HAP-1 (cell line): Measurements from ENCODE around the gene COL26A1.
A peak's percentile ranks its signal among the peaks of the same experiment; 100 is the strongest.

Experiments used
- DNase-seq, 2 experiments: peaks; one replicate each; pipeline ENCODE4 v3.0.0-alpha.2; 2016 to 2020; ENCODE audit warnings: low spot score in 2 of 2
- H3K27me3 ChIP-seq: fragments of 250-450 bp; sonication (Bioruptor Pico); 2 replicates; pipeline ENCODE4 v1.5.1; 2020; ENCODE audit warnings: low read depth, mild to moderate bottlenecking, moderate library complexity
- H3K36me3 ChIP-seq: fragments of 250-450 bp; sonication (Bioruptor Pico); replicated peaks from 2 replicates; pipeline ENCODE4 v1.5.1; 2020; ENCODE audit warnings: mild to moderate bottlenecking
- H3K4me1 ChIP-seq: fragments of 250-450 bp; sonication (Bioruptor Pico); 2 replicates; pipeline ENCODE4 v1.5.1; 2020; ENCODE audit warnings: mild to moderate bottlenecking
- H3K4me3 ChIP-seq: fragments of 250-450 bp; sonication (Bioruptor Pico); 2 replicates; pipeline ENCODE4 v1.5.1; 2020; ENCODE audit warnings: mild to moderate bottlenecking, moderate library complexity
- H3K9me3 ChIP-seq: fragments of 250-450 bp; sonication (Bioruptor Pico); 2 replicates; pipeline ENCODE4 v1.5.1; 2020; ENCODE audit warnings: mild to moderate bottlenecking, moderate library complexity
- in situ Hi-C: fragments of 300-500 bp; cut with MboI; formaldehyde crosslinking; loops from 3 replicates; pipeline ENCODE4 v1.14.3; 2020; ENCODE audit warnings: low sequenced_read_pairs, inconsistent platforms, mixed read lengths

COL26A1 gene

DNA sequence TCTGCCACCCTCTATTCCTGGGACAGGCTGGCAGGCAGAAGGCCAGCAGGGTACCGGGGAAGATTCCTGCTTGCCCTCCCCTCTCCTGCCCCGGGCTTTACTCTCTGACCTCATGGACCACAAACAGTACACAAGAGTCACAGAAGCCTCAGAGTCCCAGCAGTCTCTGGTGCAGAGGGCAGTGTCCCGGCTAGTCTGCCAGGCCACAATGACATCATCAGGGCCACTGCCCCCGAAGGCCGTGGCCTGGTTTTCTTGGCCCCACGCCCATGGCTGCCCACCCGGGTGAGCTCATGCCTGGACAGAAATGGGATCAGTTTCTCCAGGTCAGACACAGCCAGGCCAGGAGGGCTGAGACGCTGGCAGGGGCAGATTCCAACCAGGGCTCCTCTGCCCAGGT, 174.5 kb downstream of the COL26A1 start:
- in situ Hi-C loops, result no loop called here

DNA sequence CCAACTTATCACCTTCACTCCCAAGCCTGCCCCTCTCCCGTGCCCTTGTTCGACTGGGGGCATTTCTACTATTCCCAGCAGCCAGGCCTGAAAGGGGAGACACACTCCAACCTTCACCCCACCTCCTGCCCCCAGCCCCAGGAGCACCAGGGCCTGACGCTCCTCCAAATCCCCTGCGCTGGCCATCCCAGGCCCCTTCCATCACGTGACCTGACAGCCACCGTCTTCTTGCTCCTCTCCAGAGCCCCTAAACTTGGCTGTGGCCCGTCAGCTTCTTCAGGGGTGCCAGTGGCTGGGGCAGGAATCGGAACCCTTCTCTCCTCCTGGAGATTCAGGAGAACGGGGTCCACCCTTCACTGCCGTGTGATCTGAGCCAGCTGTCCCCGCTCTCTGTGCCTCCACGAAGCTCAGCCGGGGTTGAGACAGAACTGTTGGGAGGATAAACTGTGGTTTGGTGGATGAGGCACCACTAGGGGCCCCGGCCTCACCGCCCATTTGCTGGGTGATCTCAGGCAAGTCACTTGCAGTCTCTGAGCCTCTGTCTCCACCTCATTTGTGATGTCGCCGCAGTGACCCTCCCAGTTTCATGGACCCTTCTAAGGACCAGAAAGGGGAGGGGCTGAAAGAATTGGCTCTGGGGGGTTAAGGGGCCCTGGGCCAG, 175.4 kb downstream of the COL26A1 start:
- Histone ChIP-seq H3K36me3 (no peaks in the 10 kb centered on the region), H3K4me3 (no peak overlapping the region), H3K4me1 (no peaks in the 10 kb centered on the region), H3K27me3 (no peaks in the 10 kb centered on the region), H3K9me3 (no peaks in the 10 kb centered on the region)
- in situ Hi-C loops, result no loop called here
- DNase-seq, result no peak

More for the DNA sequence above, 174.5 kb downstream of the COL26A1 start:
- H3K4me1 ChIP-seq, result no peaks in the 10 kb centered on the region
- H3K9me3 ChIP-seq, result no peaks in the 10 kb centered on the region
- H3K4me3 ChIP-seq, result no peak overlapping the region
- no peaks in the 10 kb centered on the region for H3K27me3 ChIP-seq
- no peaks in the 10 kb centered on the region for H3K36me3 ChIP-seq
- DNase-seq, result no peak

DNA sequence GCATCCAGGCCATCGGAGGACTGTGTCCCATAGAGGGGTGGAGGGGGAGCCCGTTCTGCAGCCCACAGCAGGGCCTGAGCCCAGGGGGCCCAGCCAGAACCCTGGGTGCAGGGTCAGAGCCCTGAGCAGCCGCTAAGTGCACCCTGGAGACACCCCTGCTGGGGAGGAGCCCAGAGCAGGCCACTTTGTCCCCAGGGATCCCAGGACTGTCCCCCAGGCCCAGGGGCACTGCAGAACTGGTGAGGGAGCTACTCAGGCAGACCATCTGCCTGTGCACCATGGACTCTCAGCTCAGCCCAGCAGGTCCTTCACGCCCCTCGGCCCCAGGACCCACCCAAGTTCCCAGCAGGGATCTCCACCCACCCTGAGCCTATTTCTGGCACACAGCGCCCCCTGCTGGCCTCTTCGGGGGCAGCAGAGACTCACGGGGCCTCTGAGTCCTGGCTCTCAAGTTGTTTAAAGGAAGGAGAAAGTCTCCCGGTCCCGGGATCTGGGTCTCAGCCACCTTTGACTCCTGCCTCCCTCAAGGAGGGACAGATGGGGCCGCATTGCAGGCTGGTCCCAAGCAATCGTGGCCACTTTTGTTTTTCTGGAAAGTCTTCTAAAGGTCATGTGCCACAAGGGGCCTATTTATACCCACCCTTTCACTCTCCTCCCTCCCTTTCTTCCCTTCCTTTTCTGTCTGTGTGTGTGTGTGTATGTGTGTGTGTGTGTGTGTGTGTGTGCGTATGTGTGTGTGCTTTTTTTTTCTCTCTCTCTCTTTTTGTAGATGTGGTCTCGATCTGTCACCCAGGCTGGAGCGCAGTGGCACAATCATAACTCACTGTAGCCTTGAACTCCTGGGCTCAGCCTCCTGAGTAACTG, 176.2 kb downstream of the COL26A1 start:
- Histone ChIP-seq H3K9me3 (no peaks in the 10 kb centered on the region), H3K4me3 (no peak overlapping the region), H3K36me3 (no peaks in the 10 kb centered on the region), H3K27me3 (no peaks in the 10 kb centered on the region), H3K4me1 (no peaks in the 10 kb centered on the region)
- in situ Hi-C loops, result no loop called here
- peak; percentile 33 to 83 for DNase-seq

DNA sequence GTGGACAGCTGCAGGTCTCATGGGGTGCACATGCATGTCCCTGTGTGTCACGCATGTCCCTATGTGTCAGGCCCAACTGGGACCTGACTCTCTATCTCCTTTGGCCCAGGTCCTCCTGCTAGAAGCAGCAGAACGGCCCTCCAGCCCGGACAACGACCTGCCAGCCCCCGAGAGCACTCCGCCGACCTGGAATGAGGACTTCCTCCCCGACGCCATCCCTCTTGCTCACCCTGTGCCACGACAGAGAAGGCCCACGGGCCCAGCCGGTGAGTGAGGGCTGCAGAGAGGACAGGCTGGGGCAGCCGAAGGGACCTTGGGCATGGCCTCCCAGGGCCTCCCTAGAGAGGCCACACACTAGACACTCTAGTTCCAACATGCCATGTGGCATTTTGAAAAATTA, 177.1 kb downstream of the COL26A1 start:
- Histone ChIP-seq H3K4me3 (no peak overlapping the region), H3K9me3 (no peaks in the 10 kb centered on the region), H3K4me1 (no peaks in the 10 kb centered on the region), H3K27me3 (no peaks in the 10 kb centered on the region), H3K36me3 (no peaks in the 10 kb centered on the region)
- DNase-seq, result no peak
- in situ Hi-C loops, result loop anchor here (5.0 kb wide), 1 partner anchor 733 kb away; no protein-coding TSS in a partner anchor

DNA sequence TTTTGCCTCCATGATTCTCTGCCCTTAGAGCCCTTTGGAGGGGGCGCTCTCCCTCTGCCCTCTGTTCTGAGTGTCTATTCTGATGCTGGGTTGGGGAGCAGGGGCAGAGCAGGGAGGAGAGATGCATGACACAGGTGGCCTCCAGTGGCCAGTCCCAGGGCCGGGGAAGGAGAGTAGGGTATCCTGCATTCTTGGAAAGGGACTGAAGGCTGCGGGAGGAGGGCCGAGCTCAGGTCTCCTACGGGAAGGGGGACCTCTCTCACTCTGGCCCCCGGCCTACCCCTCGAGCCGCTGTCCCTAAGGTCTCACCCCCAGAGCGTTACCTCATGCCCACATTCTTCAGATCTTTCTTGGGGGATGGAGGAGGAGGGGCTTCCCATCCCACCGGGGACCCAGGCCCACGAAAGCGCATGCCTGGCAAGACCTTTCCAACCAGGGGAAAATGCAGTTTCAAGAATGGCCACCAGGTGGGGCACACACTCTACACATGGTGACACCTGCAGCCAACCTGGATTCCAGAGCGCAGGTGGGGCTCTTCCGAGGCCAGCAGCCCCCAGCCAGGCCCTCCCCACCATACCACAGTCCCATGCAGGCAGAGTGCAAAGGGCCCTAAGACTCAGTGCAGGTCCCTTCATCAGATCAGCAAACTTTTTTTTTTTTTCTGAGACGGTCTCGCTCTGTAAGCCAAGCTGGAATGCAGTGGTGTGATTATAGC, 180.0 kb downstream of the COL26A1 start:
- H3K9me3 ChIP-seq, result no peaks in the 10 kb centered on the region
- no peak overlapping the region for H3K4me3 ChIP-seq
- peak; percentile 30 to 87 for DNase-seq
- in situ Hi-C loops, result loop anchor here (5.0 kb wide), 1 partner anchor 730 kb away; no protein-coding TSS in a partner anchor
- H3K36me3 ChIP-seq, result no peaks in the 10 kb centered on the region; the same call in 1 of the 2 replicates
- H3K4me1 ChIP-seq, result no peaks in the 10 kb centered on the region
- H3K27me3 ChIP-seq, result no peaks in the 10 kb centered on the region

DNA sequence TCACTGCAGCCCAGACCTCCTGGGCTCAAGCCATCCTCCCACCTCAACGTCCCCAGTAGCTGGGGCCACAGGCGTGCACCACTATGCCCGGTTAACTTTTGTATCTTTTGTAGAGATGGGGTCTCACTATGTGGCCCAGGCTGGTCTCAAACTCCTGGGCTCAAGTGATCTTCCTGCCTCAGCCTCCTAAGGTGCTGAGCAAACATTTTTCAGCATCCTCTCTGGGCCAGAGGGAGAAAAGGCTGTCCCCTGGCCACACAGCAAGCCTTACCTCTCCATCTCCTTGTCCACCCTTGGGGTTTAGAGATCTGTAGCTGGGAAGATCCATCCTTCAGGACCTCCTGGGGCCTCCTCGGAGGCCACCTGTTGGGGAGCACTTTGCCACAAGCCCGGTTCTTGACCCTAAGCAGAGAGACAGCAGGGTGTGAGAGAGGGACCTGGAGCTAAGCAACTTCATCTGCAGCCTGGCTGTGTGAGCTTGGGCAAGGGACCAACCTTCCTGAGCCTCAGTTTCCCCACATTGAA, 180.6 kb downstream of the COL26A1 start:
- H3K4me1 ChIP-seq, result no peaks in the 10 kb centered on the region
- H3K27me3 ChIP-seq, result no peaks in the 10 kb centered on the region
- H3K9me3 ChIP-seq, result no peaks in the 10 kb centered on the region
- no peak for DNase-seq
- H3K4me3 ChIP-seq, result no peak overlapping the region
- in situ Hi-C loops, result loop anchor here (5.0 kb wide), 1 partner anchor 729 kb away; no protein-coding TSS in a partner anchor
- no peaks in the 10 kb centered on the region; the same call in 1 of the 2 replicates for H3K36me3 ChIP-seq

DNA sequence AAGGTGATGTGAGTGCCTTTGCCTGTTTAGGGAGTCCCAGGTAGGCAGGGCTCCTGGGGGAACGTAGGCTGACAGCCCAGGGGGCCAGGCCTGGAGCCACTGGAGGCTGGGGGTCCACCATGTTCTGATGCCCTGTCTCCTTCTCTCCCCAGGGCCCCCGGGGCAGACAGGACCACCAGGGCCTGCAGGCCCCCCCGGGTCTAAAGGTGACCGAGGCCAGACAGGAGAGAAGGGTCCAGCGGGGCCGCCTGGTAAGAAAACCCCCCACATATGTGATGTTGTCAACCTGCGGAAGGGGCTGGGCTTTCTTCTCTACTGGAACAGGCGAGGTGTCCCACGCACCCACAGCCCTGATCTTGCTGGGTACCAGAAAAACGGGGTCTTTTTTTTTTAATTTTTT, 181.2 kb downstream of the COL26A1 start:
- DNase-seq, result no peak
- in situ Hi-C loops, result loop anchor here (5.0 kb wide), 1 partner anchor 728 kb away; no protein-coding TSS in a partner anchor
- Histone ChIP-seq H3K27me3 (no peaks in the 10 kb centered on the region), H3K4me3 (no peak overlapping the region), H3K36me3 (no peaks in the 10 kb centered on the region; the same call in 1 of the 2 replicates), H3K9me3 (no peaks in the 10 kb centered on the region), H3K4me1 (no peaks in the 10 kb centered on the region)

DNA sequence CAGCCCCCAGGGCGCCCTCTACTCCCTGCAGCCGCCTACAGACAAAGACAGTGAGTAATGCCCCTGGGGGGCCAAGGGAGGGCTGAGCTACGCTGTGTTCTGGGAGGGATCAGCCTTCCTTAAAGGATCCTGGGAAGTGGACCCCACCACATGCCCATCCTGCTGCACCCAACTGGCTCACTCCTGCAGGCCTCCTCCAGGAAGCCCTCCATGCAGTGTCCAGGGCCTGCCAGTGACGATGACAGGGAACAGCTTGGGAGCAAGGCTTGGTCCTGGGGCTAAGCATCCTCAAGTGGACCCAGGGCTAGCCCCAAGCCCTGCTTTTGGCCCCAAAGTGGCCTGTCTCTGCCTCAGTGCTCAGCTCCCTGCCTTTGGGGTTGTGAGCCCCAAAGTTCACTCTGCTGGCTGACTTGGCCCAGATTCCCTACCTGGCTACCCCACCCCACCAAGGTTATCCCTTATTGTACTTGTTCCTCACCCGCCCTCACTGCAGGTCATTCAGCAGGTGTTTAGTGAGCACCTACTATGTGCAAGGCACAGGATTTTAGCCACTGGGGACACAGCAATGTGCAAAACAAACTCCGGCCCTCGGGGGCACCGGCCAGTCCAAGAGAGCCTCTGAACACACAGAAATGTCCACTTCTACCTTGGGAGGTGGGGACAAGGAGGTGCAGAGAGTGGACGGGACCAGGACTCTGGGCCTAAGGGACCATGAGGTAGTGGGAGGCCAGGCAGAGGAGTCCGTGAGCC, 182.9 kb downstream of the COL26A1 start:
- DNase-seq, result no peak
- Histone ChIP-seq H3K4me3 (no peak overlapping the region), H3K36me3 (no peaks in the 10 kb centered on the region; the same call in 1 of the 2 replicates), H3K9me3 (no peaks in the 10 kb centered on the region), H3K4me1 (no peaks in the 10 kb centered on the region), H3K27me3 (no peaks in the 10 kb centered on the region)
- in situ Hi-C loops, result no loop called here

DNA sequence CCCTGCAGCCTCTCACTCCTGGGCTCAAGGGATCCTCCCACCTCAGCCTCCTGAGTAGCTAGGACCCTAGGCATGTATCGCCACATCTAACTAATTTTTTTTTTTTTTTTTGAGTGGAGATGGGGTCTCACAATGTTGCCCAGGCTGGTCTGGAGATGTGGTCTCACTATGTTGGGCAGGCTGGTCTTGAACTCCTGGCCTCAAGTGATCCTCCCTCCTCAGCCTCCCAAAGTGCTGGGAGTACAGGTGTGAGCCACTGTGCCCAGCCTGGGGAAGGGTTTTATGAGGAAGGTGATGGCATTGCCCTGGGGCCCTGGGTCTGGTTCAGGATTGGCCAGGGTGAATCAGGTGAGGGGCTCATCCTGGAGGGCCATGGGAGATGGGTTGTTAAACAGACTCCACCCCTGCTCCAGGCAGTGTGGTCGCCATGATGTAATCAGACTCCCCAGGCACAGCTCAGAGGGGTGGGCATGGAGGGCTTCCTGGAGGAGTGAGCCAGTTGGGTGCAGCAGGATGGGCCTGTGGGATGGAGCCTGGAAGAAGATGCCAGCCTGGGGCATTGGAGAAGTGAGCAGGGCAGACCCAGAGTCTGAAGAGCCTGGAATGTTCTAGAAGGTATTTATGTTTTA, 183.7 kb downstream of the COL26A1 start:
- no peaks in the 10 kb centered on the region; the same call in 1 of the 2 replicates for H3K36me3 ChIP-seq
- no peak for DNase-seq
- no peak overlapping the region for H3K4me3 ChIP-seq
- no peaks in the 10 kb centered on the region for H3K27me3 ChIP-seq
- in situ Hi-C loops, result no loop called here
- H3K9me3 ChIP-seq, result no peaks in the 10 kb centered on the region
- no peaks in the 10 kb centered on the region for H3K4me1 ChIP-seq

DNA sequence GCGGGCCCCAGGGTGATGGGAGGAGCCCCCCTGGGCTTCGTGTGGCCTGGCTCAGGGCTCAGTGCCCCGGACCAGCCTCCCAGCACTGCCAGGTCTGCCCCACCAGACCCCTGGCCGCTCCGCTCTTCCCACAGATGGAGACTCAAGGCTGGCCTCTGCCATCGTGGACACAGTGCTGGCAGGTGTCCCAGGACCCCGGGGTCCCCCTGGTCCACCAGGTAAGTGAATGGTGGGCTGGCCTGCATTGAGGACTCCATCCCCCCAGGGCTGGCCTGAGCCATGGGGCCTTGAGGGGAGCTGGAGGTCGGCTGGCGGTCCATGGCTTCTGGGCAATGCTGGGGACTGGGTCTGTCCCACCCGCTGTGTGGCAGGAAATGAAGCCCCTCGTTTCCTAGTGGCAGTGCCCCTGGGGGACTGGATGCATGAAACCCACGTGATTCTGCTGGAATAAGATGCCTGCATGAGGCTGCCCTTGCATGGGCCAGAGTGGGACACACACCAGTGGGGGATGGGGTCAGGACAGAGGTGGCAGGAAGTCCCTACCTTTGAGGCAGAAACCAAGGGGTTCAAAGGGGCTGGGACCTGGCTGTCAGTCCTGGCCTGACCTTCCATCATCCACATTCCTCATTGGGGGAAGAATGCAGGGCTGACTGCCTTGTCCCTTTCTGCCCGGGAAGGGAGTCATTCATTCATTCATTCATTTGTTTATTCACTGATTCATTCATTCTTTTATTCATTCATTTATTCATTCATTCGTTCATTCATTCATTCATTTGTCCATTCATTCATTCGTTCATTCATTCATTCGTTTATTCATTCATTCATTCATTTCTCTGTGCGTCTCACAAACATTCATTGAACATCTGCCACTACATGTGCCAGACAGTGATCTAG, 184.6 kb downstream of the COL26A1 start:
- Histone ChIP-seq H3K27me3 (no peaks in the 10 kb centered on the region), H3K4me1 (no peaks in the 10 kb centered on the region), H3K4me3 (no peak overlapping the region), H3K36me3 (no peaks in the 10 kb centered on the region; the same call in 1 of the 2 replicates), H3K9me3 (no peaks in the 10 kb centered on the region)
- peak in 1 of 2 experiments; percentile 5 for DNase-seq
- in situ Hi-C loops, result no loop called here

DNA sequence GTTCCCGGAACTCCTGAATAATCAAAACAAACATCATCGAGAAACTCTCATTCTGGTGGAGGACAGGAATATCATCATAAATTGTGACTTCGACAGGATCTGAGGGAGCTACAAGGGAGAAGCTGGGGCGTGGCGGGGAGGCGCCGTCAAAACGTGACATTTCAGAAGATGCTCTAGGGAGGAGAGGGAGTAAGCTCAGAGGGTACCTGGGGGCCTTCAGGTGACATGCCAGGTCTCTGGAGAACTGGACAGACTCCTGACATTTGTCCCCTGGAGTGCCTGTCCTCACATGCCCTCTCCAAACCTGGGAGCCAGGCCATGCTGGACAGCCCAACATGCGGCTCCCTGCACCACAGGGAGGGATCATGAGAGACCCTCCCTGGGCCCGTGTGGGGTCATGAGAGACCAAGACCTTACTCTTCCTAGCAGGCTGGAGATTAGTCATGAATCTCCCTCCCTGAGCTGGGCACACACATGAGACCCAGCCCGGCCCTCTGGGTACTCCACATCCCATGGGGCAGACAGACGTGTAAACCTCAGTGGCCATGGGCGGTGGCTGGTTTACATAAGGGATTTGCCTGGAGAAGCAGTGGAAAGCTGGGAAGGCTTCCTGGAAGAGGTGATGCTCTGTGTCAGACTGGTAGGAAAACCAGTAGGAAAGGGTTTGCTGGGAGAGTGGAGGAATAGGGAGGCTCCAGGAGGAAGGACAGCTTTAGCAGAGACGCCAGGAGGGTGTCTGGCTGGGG, 185.4 kb downstream of the COL26A1 start:
- peak in 1 of 2 experiments; percentile 4 for DNase-seq
- Histone ChIP-seq H3K9me3 (no peaks in the 10 kb centered on the region), H3K4me3 (no peak overlapping the region), H3K36me3 (no peaks in the 10 kb centered on the region; the same call in 1 of the 2 replicates), H3K27me3 (no peaks in the 10 kb centered on the region), H3K4me1 (no peaks in the 10 kb centered on the region)
- in situ Hi-C loops, result no loop called here
